Thoracic aorta (tissue), 2 donors: ENCODE measurements around the gene BCAS3. TPM values are rescaled to one million over a fixed set of nuclear protein-coding genes. Genes with fewer than 3 reads are reported as not detected.

ENCODE experiments used
- ATAC-seq: fragments of 150-250 bp; one replicate; pipeline ENCODE4 v1.8.0; 2017; ENCODE audit warnings: low read depth; ENCODE audit not compliant: insufficient number of reproducible peaks, low FRiP score
- DNase-seq: peaks from one replicate; pipeline ENCODE4 v3.0.0-alpha.2; 2020; ENCODE audit warnings: low spot score
- H3K27ac ChIP-seq, 2 donors: fragments of 200-600 bp; sonication (generic); 1 replicate in 1 of 2; 2 replicates in 1 of 2; pipeline ENCODE4 v1.5.1; 2016; ENCODE audit warnings: mild to moderate bottlenecking in 2 of 2, moderate library complexity in 2 of 2
- H3K27me3 ChIP-seq: fragments of 200-600 bp; sonication (generic); replicated peaks from 2 replicates; pipeline ENCODE4 v1.6.0; 2016; ENCODE audit warnings: mild to moderate bottlenecking; ENCODE audit not compliant: insufficient read depth
- H3K36me3 ChIP-seq: fragments of 200-600 bp; sonication (generic); one replicate; pipeline ENCODE4 v1.5.1; 2016
- H3K4me1 ChIP-seq, 2 donors: fragments of 200-600 bp; sonication (generic); 1 replicate in 1 of 2; 2 replicates in 1 of 2; pipeline versions ENCODE4 v1.5.1 to v1.6.0; 2016; ENCODE audit warnings: low read depth in 2 of 2, mild to moderate bottlenecking in 1 of 2; ENCODE audit not compliant: control insufficient read depth in 1 of 2
- H3K4me3 ChIP-seq: fragments of 200-600 bp; sonication (generic); 2 replicates; pipeline ENCODE4 v1.5.1; 2016; ENCODE audit warnings: mild to moderate bottlenecking
- H3K9me3 ChIP-seq: fragments of 200-600 bp; sonication (generic); 2 replicates; pipeline ENCODE4 v1.5.1; 2016
- CTCF ChIP-seq: fragments of 200-600 bp; sonication (generic); IDR thresholded peaks from one replicate; pipeline ENCODE4 v1.5.1; 2019; ENCODE audit warnings: antibody characterized with exemption
- total RNA-seq, 2 donors: library from RNA; depleted of rRNA; stranded (reverse); fragments of >200 nt; gene quantifications; one replicate each; pipeline versions ENCODE4 v1.1.0 to v1.2.3, GENCODE V29; 2016

BCAS3 gene
- total RNA-seq, 2 donors from 2014 or later: 35.1 to 69.3 TPM

GRCh38 chr17:61331886-61332285, 654.2 kb downstream of the BCAS3 start:
- no peak for ATAC-seq
- H3K27me3 ChIP-seq: no peaks in the 10 kb centered on the region
- no peak for DNase-seq
- peaks cover 4 to 36% of the 10 kb centered on the region in 2 donors for H3K4me1 ChIP-seq
- H3K36me3 ChIP-seq: no peaks in the 10 kb centered on the region
- H3K27ac ChIP-seq: no peak overlapping the region
- TF ChIP-seq CTCF: no peak
- H3K4me3 ChIP-seq: no peak overlapping the region
- no peaks in the 10 kb centered on the region for H3K9me3 ChIP-seq

GRCh38 chr17:61333136-61333535, 655.5 kb downstream of the BCAS3 start:
- no peak for TF ChIP-seq CTCF
- ATAC-seq: no peak
- H3K27me3 ChIP-seq: no peaks in the 10 kb centered on the region
- no peak overlapping the region for H3K27ac ChIP-seq
- no peaks in the 10 kb centered on the region for H3K9me3 ChIP-seq
- peaks cover 12 to 49% of the 10 kb centered on the region in 2 donors for H3K4me1 ChIP-seq
- H3K4me3 ChIP-seq: no peak overlapping the region
- no peak for DNase-seq
- H3K36me3 ChIP-seq: no peaks in the 10 kb centered on the region

GRCh38 chr17:61334673-61335072, 657.0 kb downstream of the BCAS3 start:
- H3K36me3 ChIP-seq: no peaks in the 10 kb centered on the region
- H3K27ac ChIP-seq: no peak overlapping the region
- no peak overlapping the region for H3K4me3 ChIP-seq
- DNase-seq (no peak), ATAC-seq (no peak)
- no peak for TF ChIP-seq CTCF
- no peaks in the 10 kb centered on the region for H3K9me3 ChIP-seq
- no peaks in the 10 kb centered on the region for H3K27me3 ChIP-seq
- peaks cover 15 to 63% of the 10 kb centered on the region in 2 donors for H3K4me1 ChIP-seq

DNA sequence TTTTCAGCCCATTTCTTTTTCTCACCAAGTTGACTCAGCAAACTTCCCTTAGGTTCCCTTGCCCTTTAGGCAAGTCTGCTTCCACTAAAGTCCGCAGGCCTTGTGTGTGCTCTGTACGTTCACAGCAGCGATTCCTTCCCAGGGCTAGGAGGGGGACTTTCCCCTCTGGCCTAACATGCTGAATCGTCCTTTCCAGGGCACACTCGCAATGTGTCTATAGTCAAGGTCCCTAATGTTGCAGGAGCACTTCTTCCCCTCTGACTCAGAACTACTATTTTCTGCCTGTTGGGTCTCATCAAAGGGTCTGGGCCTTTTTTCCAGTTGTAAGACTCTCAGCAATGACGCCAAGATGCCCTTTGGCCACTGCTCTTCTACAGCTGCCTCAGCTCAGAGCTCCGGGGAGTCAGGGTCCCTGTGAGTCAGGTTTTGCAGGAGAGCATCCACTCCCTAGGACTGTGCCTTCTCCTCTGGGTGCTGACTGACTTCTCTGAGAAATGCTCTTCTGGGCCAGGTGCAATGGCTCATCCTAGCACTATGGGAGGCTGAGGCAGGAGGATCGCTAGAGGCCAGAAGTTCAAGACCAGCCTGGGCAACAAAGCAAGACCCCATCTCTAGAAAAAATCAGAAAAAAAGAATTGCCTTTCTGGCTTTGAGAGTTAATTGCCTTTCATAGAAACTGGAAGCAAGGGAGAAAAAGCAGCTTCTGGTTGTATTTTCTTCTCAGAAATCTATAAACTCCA, 657.6 kb downstream of the BCAS3 start:
- DNase-seq (no peak), ATAC-seq (no peak)
- no peak for TF ChIP-seq CTCF
- H3K4me3 ChIP-seq: no peak overlapping the region
- no peaks in the 10 kb centered on the region for H3K27me3 ChIP-seq
- H3K36me3 ChIP-seq: no peaks in the 10 kb centered on the region
- H3K9me3 ChIP-seq: no peaks in the 10 kb centered on the region
- H3K4me1 ChIP-seq: peaks cover 15 to 63% of the 10 kb centered on the region in 2 donors
- H3K27ac ChIP-seq: peak overlapping the region in 1 of 2 donors; percentile 51

DNA sequence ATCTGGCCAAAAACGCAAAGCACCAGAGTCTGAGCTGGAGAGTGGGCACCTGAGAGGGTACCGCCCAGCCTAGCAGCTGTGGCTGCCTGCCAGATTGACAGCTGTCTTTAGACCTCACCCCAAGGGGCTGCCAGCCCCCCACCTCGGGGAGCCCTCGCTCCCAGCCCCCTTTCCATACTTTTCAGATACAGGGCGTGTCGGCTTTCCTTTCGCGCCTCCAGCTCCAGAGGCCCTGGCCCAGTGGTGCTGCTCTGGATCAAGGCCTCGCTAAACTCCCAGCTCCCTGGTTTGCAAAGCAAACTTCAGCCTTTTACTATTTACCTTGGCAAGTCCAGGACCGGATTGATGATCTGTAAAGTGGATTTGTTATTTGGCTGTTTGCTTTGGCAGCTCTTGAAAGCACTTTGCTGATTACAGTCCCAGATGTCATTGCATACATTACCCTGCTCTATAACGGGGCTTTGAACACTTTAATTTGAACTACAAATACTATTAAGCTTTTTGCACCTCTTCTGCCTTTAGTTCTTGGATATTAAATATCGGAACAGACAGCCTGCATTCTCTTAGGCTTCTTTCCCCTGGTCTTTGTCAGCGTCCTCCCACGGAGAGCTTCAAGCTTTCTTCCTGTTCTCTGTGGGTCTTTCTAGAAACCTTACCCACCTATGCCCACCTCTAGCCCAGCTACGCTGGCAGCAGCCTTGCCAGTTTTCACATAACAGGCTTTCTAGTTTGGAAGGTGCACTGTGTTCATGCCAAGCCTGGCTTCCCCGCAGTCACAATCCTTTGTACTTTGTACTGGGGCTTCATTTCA, 658.4 kb downstream of the BCAS3 start:
- no peak overlapping the region for H3K4me3 ChIP-seq
- TF ChIP-seq CTCF: no peak
- no peaks in the 10 kb centered on the region for H3K9me3 ChIP-seq
- DNase-seq (no peak), ATAC-seq (no peak)
- H3K27ac ChIP-seq: peak overlapping the region; percentile 51 to 74
- peaks cover 15 to 59% of the 10 kb centered on the region in 2 donors for H3K4me1 ChIP-seq
- H3K36me3 ChIP-seq: no peaks in the 10 kb centered on the region
- no peaks in the 10 kb centered on the region for H3K27me3 ChIP-seq
